H9 (cell line): ENCODE measurements around the gene GINM1. TPM values are rescaled to one million over a fixed set of nuclear protein-coding genes. Genes with fewer than 3 reads are reported as not detected.

Source experiments
- DNase-seq: peaks from one replicate; pipeline ENCODE4 v3.0.0-alpha.2; 2017
- H2AFZ ChIP-seq: one replicate; pipeline ENCODE4 v1.6.1; 2013; ENCODE audit warnings: mild to moderate bottlenecking, low read length, control low read depth, moderate library complexity
- H2AK5ac ChIP-seq: 2 replicates; pipeline ENCODE4 v1.6.1; 2013; ENCODE audit warnings: low read length, control low read depth, mixed read lengths; ENCODE audit not compliant: insufficient read length
- H2BK120ac ChIP-seq: one replicate; pipeline ENCODE4 v1.6.1; 2013; ENCODE audit warnings: low read depth, mild to moderate bottlenecking, low read length, control low read depth, inconsistent platforms; ENCODE audit not compliant: poor library complexity, severe bottlenecking
- H2BK12ac ChIP-seq: 2 replicates; pipeline ENCODE4 v1.6.1; 2013; ENCODE audit warnings: low read length, control low read depth, mixed read lengths, low read depth; ENCODE audit not compliant: insufficient read length
- H2BK15ac ChIP-seq: 2 replicates; pipeline ENCODE4 v1.6.1; 2013; ENCODE audit warnings: low read depth, low read length, control low read depth
- H2BK20ac ChIP-seq: one replicate; pipeline ENCODE4 v1.6.1; 2013; ENCODE audit warnings: low read depth, mild to moderate bottlenecking, low read length, control low read depth, inconsistent platforms; ENCODE audit not compliant: poor library complexity, severe bottlenecking
- H2BK5ac ChIP-seq: 2 replicates; pipeline ENCODE4 v1.6.1; 2013; ENCODE audit warnings: low read length, control low read depth, mixed read lengths; ENCODE audit not compliant: insufficient read length
- H3K14ac ChIP-seq: 2 replicates; pipeline ENCODE4 v1.6.1; 2013; ENCODE audit warnings: low read length, control low read depth; ENCODE audit not compliant: insufficient read depth
- H3K18ac ChIP-seq: 2 replicates; pipeline ENCODE4 v1.6.1; 2013; ENCODE audit warnings: low read depth, mild to moderate bottlenecking, mixed read lengths, low read length, control low read depth; ENCODE audit not compliant: insufficient read length
- H3K23ac ChIP-seq: 2 replicates; pipeline ENCODE4 v1.6.1; 2013; ENCODE audit warnings: low read length, control low read depth, mixed read lengths, low read depth; ENCODE audit not compliant: insufficient read length
- H3K23me2 ChIP-seq: 2 replicates; pipeline ENCODE4 v1.6.1; 2013; ENCODE audit warnings: low read depth, mild to moderate bottlenecking, mixed read lengths, low read length, control low read depth; ENCODE audit not compliant: insufficient read length, poor library complexity, severe bottlenecking
- H3K27ac ChIP-seq: 2 replicates; pipeline ENCODE4 v1.5.1; 2013; ENCODE audit warnings: low read length, control low read depth, mixed read lengths, low read depth; ENCODE audit not compliant: insufficient read length
- H3K27me3 ChIP-seq: 2 replicates; pipeline ENCODE4 v1.6.1; 2013; ENCODE audit warnings: low read length, control low read depth, inconsistent platforms; ENCODE audit not compliant: insufficient read depth
- H3K4ac ChIP-seq: 2 replicates; pipeline ENCODE4 v1.6.1; 2013; ENCODE audit warnings: low read depth, mild to moderate bottlenecking, control low read depth, inconsistent platforms, low read length, moderate library complexity
- H3K4me1 ChIP-seq: 2 replicates; pipeline ENCODE4 v1.6.1; 2013; ENCODE audit warnings: low read length, control low read depth, inconsistent platforms; ENCODE audit not compliant: insufficient read depth
- H3K4me2 ChIP-seq: 2 replicates; pipeline ENCODE4 v1.6.1; 2013; ENCODE audit warnings: low read length, control low read depth, mixed read lengths; ENCODE audit not compliant: insufficient read length, insufficient read depth
- H3K56ac ChIP-seq: 2 replicates; pipeline ENCODE4 v1.6.1; 2013; ENCODE audit warnings: low read depth, mild to moderate bottlenecking, mixed read lengths, low read length, control low read depth; ENCODE audit not compliant: insufficient read length
- H3K79me1 ChIP-seq: 2 replicates; pipeline ENCODE4 v1.6.1; 2013; ENCODE audit warnings: low read depth, mild to moderate bottlenecking, moderate library complexity, low read length, control low read depth, inconsistent platforms; ENCODE audit not compliant: insufficient read depth, poor library complexity, severe bottlenecking
- H3K79me2 ChIP-seq: 2 replicates; pipeline ENCODE4 v1.6.1; 2013; ENCODE audit warnings: low read length, control low read depth, inconsistent platforms; ENCODE audit not compliant: insufficient read depth
- H3K9ac ChIP-seq: 2 replicates; pipeline ENCODE4 v1.6.1; 2013; ENCODE audit warnings: low read length, control low read depth, mixed read lengths; ENCODE audit not compliant: insufficient read length; ENCODE audit errors: extremely low read depth
- H3K9me3 ChIP-seq: one replicate; pipeline ENCODE4 v1.6.1; 2013; ENCODE audit warnings: low read depth, low read length, inconsistent platforms; ENCODE audit not compliant: control insufficient read depth
- H3T11ph ChIP-seq: one replicate; pipeline ENCODE4 v1.6.1; 2013; ENCODE audit warnings: mild to moderate bottlenecking, low read length, control low read depth, inconsistent platforms
- H4K20me1 ChIP-seq: one replicate; pipeline ENCODE4 v1.6.1; 2013; ENCODE audit not compliant: control insufficient read depth, insufficient read length, insufficient read depth
- H4K5ac ChIP-seq: 2 replicates; pipeline ENCODE4 v1.6.1; 2013; ENCODE audit warnings: low read depth, mild to moderate bottlenecking, mixed read lengths, low read length, control low read depth; ENCODE audit not compliant: insufficient read length
- H4K8ac ChIP-seq: replicated peaks from 2 replicates; pipeline ENCODE4 v1.6.1; 2013; ENCODE audit warnings: low read length, control low read depth, mixed read lengths, low read depth; ENCODE audit not compliant: insufficient read length
- H4K91ac ChIP-seq: 2 replicates; pipeline ENCODE4 v1.6.1; 2013; ENCODE audit warnings: low read depth, mild to moderate bottlenecking, moderate library complexity, mixed read lengths, low read length, control low read depth; ENCODE audit not compliant: insufficient read length
- H3K27ac Mint-ChIP-seq, 3 experiments: 2 replicates in 2 of 3; 3 replicates in 1 of 3; pipeline ENCODE4 v1.8.0; 2020 to 2021; ENCODE audit warnings: mixed read lengths in 3 of 3, mild to moderate bottlenecking in 1 of 3, moderate library complexity in 1 of 3
- H3K27me3 Mint-ChIP-seq: 2 replicates; pipeline ENCODE4 v1.8.0; 2021; ENCODE audit warnings: low read depth, mild to moderate bottlenecking, moderate library complexity, mixed read lengths
- H3K36me3 Mint-ChIP-seq, 3 experiments: 2 replicates in 2 of 3; 3 replicates in 1 of 3; pipeline ENCODE4 v1.8.0; 2020 to 2021; ENCODE audit warnings: low read depth in 3 of 3, mixed read lengths in 3 of 3; ENCODE audit not compliant: insufficient read depth in 1 of 3
- H3K4me1 Mint-ChIP-seq, 2 experiments: 2 replicates each; pipeline ENCODE4 v1.8.0; 2020; ENCODE audit warnings: mixed read lengths in 2 of 2
- H3K4me3 Mint-ChIP-seq, 2 experiments: 2 replicates in 1 of 2; 3 replicates in 1 of 2; pipeline ENCODE4 v1.8.0; 2020 to 2021; ENCODE audit warnings: mild to moderate bottlenecking in 2 of 2, mixed read lengths in 2 of 2, moderate library complexity in 1 of 2
- H3K9me3 Mint-ChIP-seq, 2 experiments: 2 replicates in 1 of 2; 3 replicates in 1 of 2; pipeline ENCODE4 v1.8.0; 2020; ENCODE audit warnings: mild to moderate bottlenecking in 2 of 2, mixed read lengths in 2 of 2, moderate library complexity in 1 of 2
- CTCF ChIP-seq: fragments of 200-600 bp; sonication (generic); conservative IDR thresholded peaks from 3 replicates; pipeline ENCODE4 v1.8.0; 2021; ENCODE audit warnings: antibody characterized with exemption, mild to moderate bottlenecking
- WGBS: extraction: QIAGEN DNeasy Blood & Tissue Kit; methylation state at CpG from one replicate; pipeline ENCODE4 v1.1.7; 2013; ENCODE audit warnings: missing lambda C conversion rate, low lambda C conversion rate, mixed read lengths; ENCODE audit not compliant: insufficient read length; ENCODE audit errors: extremely low coverage; 5-methylcytosine and 5-hydroxymethylcytosine counted together
- total RNA-seq: library from RNA; stranded (reverse); gene quantifications from 2 replicates; pipeline ENCODE4 v1.2.1, GENCODE V29; 2021

Gene GINM1
- total RNA-seq, 1 experiment from 2014 or later = 24.5 TPM

GRCh38 chr6:149634315-149634714 is 68.1 kb downstream of the GINM1 start:
- Histone ChIP-seq H2BK15ac (no peak overlapping the region), H3K4me2 (no peak overlapping the region), H3K4me1 (no peaks in the 10 kb centered on the region), H3K27me3 (no peaks in the 10 kb centered on the region), H3K79me1 (no peaks in the 10 kb centered on the region), H4K20me1 (no peaks in the 10 kb centered on the region), H3K27ac (no peak overlapping the region), H3K23ac (no peak overlapping the region), H2BK20ac (no peak overlapping the region), H3K23me2 (no peaks in the 10 kb centered on the region), H2AK5ac (no peak overlapping the region), H3K9me3 (no peaks in the 10 kb centered on the region), H3K14ac (no peak overlapping the region), H4K5ac (no peak overlapping the region), H2BK120ac (no peak overlapping the region), H3K4ac (no peak overlapping the region), H3K18ac (no peak overlapping the region), H4K91ac (no peak overlapping the region), H3K56ac (no peak overlapping the region), H2BK5ac (no peak overlapping the region), H4K8ac (no peak overlapping the region), H3T11ph (no peak overlapping the region), H3K9ac (no peak overlapping the region), H2BK12ac (no peak overlapping the region), H3K79me2 (no peaks in the 10 kb centered on the region), H2AFZ (no peak overlapping the region)
- no peak for TF ChIP-seq CTCF
- H3K4me3 Mint-ChIP-seq = no peak overlapping the region
- H3K36me3 Mint-ChIP-seq = peaks cover 0 to 38% (median 9%) of the 10 kb centered on the region in 3 experiments; a peak in 5 of 7 replicates
- no peaks in the 10 kb centered on the region for H3K4me1 Mint-ChIP-seq
- no peak overlapping the region for H3K27ac Mint-ChIP-seq
- WGBS = no CpG with 5 or more reads among the region's 1 CpG
- H3K27me3 Mint-ChIP-seq = no peaks in the 10 kb centered on the region
- no peak for DNase-seq
- no peaks in the 10 kb centered on the region for H3K9me3 Mint-ChIP-seq
